ENCODE measurements around the gene MPPED1. TPM values are rescaled to one million over a fixed set of nuclear protein-coding genes. Genes with fewer than 3 reads are reported as not detected.
A peak's percentile ranks its signal among the peaks of the same experiment; 100 is the strongest.

Gene MPPED1, protein sequence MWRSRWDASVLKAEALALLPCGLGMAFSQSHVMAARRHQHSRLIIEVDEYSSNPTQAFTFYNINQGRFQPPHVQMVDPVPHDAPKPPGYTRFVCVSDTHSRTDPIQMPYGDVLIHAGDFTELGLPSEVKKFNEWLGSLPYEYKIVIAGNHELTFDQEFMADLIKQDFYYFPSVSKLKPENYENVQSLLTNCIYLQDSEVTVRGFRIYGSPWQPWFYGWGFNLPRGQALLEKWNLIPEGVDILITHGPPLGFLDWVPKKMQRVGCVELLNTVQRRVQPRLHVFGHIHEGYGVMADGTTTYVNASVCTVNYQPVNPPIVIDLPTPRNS
- total RNA-seq (not detected in 2 replicates), polyA plus RNA-seq (not detected in 2 replicates), polyA minus RNA-seq (ENCODE audit: low replicate concordance) (not detected in 2 replicates)
- polyA plus RNA-seq (2012), result not detected in 2 replicates

DNA sequence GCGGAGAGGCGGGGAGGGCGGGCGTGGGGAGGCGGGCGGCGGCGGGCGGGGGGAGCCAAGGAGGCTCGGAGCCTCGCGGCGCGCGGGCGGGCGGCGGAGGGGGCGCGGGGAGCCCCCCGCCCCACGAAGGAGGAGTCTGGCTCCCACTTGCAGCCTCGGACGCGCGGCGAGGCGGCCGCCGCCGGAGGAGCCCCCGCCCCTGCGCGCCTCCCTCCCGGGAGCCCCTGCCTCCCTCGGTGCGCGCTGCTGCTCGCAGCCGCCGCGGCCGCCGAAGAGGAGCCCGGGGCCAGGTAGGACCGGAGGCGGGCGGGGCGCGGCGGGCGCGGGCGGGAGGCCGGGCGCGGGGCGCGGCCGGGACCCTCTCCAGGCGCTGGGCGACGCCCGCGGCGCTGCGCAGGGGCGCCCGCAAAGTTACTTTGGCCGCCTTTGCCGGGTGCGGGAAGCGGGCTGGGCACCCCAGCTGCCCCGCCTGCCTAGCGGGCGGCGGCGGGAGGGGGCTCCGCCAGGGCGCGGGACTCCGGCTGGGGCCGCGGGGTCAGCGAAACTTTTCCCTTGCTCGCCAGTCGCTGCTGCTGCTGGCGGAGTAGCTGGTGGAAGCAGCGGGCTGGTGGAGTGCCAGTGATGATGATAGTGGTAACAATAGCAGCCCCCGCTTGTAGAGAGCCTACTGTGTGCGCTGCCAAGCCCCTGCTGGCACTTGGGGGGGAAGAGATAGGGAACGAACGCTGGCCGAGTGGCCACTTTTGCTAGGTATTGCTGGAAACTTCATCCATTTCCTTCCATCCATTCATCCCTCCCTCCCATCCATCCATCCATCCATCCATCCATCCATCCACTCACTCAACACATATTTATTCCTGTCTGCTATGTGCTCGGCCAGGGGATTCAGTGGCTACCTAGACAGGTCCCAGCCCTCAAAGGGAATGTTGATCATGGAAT lies at the start of gene MPPED1:
TSS of gene MPPED1 (plus strand) at position 146 of the 939 bp plus-strand sequence. CDS start 12,972 bp downstream, outside the sequence.
- Histone ChIP-seq H3K4me2 (ENCODE audit: extremely low read depth, insufficient read depth, low read length) (no peak within 1 kb of the TSS), H3K27me3 (ENCODE audit: control insufficient read depth, insufficient read depth, low read length) (peaks cover 33% of the 10 kb centered on the region), H3K4me1 (ENCODE audit: control insufficient read depth, extremely low read depth, insufficient read depth, low read length) (no peaks in the 10 kb centered on the region), H2AFZ (ENCODE audit: low read length) (no peak within 1 kb of the TSS), H3K9me3 (ENCODE audit: control insufficient read depth, insufficient read depth, low read depth, low read length) (no peaks in the 10 kb centered on the region), H4K20me1 (ENCODE audit: control insufficient read depth, extremely low read depth, insufficient read depth, low read length) (no peaks in the 10 kb centered on the region), H3K9ac (ENCODE audit: insufficient read depth, low read length) (no peak within 1 kb of the TSS), H3K27ac (ENCODE audit: insufficient read depth, low read length) (no peak within 1 kb of the TSS), H3K4me3 (replicated peaks in 1 of 4; ENCODE audit: control extremely low read depth in 1 of 4, insufficient read depth in 1 of 4, low read depth in 3 of 4, low read length in 4 of 4) (no peak within 1 kb of the TSS), H3K36me3 (ENCODE audit: control insufficient read depth, insufficient read depth, low read length) (no peaks in the 10 kb centered on the region), H3K79me2 (ENCODE audit: control insufficient read depth, insufficient read depth, low read length) (no peaks in the 10 kb centered on the region)
- peak; percentile 80 for TF ChIP-seq EZH2 (IDR thresholded peaks at IDR 0.05; ENCODE audit: low read length, missing control alignments)
- TF ChIP-seq, protein P1, sequence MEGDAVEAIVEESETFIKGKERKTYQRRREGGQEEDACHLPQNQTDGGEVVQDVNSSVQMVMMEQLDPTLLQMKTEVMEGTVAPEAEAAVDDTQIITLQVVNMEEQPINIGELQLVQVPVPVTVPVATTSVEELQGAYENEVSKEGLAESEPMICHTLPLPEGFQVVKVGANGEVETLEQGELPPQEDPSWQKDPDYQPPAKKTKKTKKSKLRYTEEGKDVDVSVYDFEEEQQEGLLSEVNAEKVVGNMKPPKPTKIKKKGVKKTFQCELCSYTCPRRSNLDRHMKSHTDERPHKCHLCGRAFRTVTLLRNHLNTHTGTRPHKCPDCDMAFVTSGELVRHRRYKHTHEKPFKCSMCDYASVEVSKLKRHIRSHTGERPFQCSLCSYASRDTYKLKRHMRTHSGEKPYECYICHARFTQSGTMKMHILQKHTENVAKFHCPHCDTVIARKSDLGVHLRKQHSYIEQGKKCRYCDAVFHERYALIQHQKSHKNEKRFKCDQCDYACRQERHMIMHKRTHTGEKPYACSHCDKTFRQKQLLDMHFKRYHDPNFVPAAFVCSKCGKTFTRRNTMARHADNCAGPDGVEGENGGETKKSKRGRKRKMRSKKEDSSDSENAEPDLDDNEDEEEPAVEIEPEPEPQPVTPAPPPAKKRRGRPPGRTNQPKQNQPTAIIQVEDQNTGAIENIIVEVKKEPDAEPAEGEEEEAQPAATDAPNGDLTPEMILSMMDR (conservative IDR thresholded peaks at IDR 0.05 in 1 of 2, IDR thresholded peaks at IDR 0.05 in 1 of 2; ENCODE audit: low read depth in 1 of 2, low read length in 2 of 2), result no peak
- DNase-seq (ENCODE audit: low read depth in 2 of 2), result no peak

DNA sequence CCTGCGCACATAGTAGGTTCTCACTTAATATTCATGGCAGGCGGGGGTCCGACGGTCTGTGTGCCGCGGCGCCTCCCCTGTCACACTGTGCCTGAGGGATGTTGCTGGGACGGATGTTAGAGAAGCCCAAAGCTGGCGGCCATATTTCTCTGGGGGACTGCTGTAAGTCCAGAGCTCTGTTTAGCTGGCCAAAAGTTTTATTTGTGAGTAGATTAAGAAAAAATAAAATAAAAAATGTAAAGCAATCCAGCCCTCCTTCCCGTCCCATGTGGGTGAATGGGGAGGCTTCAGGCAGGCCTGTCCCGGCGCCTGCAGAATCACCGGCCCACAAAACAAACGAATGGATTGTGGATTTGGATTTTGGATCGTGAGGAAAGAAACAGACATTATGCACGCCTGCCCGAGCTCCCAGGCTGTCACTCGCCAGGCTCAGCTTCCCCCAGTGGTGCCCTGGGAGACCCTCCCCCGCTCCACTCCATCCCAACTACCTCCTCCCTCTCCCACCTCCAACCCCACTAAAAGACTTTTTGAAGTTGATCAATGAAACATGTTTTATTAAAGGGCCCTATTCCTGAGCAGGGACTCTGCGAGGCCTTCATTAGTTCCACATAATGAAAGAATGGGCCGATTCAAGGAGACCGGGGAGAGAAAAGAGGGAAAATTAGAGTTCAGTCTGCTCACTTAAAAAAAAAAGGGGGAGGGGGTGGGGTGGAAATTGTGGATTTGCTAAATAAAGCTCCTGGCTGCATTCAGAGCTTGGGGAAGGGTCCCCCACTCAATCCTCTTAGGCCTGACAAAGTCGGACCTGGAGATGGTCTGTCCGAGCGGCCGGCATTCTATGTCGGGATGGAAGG lies 48.3 kb upstream of the MPPED1 start:
- Histone ChIP-seq H4K20me1 (ENCODE audit: control insufficient read depth, extremely low read depth, insufficient read depth, low read length) (no peaks in the 10 kb centered on the region), H3K4me1 (ENCODE audit: control insufficient read depth, extremely low read depth, insufficient read depth, low read length) (no peaks in the 10 kb centered on the region), H3K4me3 (replicated peaks in 1 of 4; ENCODE audit: control extremely low read depth in 1 of 4, insufficient read depth in 1 of 4, low read depth in 3 of 4, low read length in 4 of 4) (no peak overlapping the region), H3K9me3 (ENCODE audit: control insufficient read depth, insufficient read depth, low read depth, low read length) (no peaks in the 10 kb centered on the region), H2AFZ (ENCODE audit: low read length) (no peak overlapping the region), H3K27me3 (ENCODE audit: control insufficient read depth, insufficient read depth, low read length) (no peaks in the 10 kb centered on the region), H3K27ac (ENCODE audit: insufficient read depth, low read length) (no peak overlapping the region), H3K9ac (ENCODE audit: insufficient read depth, low read length) (no peak overlapping the region), H3K36me3 (ENCODE audit: control insufficient read depth, insufficient read depth, low read length) (no peaks in the 10 kb centered on the region), H3K79me2 (ENCODE audit: control insufficient read depth, insufficient read depth, low read length) (no peaks in the 10 kb centered on the region), H3K4me2 (ENCODE audit: extremely low read depth, insufficient read depth, low read length) (no peak overlapping the region)
- DNase-seq (ENCODE audit: low read depth in 2 of 2), result no peak
- TF ChIP-seq EZH2 (IDR thresholded peaks at IDR 0.05; ENCODE audit: low read length, missing control alignments), result no peak
- TF ChIP-seq, protein P1 (conservative IDR thresholded peaks at IDR 0.05 in 1 of 2, IDR thresholded peaks at IDR 0.05 in 1 of 2; ENCODE audit: low read depth in 1 of 2, low read length in 2 of 2), result no peak
